OCI-M2 (cell line): ENCODE results near the gene ITGA6.
"Not testable (repeated sequence)": the region's sequence is repeated elsewhere in the genome, so short reads cannot be mapped to it uniquely, and the experiment has no call there.

Experiments
- DNase-seq: peaks from one replicate; lab custom pipeline; 2025; ENCODE audit not compliant: unreplicated experiment; lab: John Stamatoyannopoulos, UW

The ITGA6 gene

DNA sequence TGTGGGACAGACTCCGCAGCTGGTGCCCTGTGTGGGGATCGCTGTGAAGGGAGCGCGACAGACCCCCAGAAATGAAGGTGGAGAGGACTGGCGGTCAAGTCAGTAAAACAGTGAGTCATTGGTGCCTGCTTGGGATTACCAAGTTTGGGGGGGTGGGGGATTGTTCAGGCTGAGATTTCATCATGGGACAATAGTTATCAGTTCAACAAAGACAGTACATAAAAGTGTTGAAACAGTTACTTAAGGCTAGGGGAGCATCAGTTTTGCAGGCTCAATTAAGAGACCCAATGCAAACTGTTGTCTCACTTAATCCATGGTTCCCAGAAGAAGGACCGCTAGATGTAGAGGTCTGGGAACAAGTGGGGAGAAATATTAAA is 86.1 kb downstream of the ITGA6 start:
- DNase-seq = no peak

DNA sequence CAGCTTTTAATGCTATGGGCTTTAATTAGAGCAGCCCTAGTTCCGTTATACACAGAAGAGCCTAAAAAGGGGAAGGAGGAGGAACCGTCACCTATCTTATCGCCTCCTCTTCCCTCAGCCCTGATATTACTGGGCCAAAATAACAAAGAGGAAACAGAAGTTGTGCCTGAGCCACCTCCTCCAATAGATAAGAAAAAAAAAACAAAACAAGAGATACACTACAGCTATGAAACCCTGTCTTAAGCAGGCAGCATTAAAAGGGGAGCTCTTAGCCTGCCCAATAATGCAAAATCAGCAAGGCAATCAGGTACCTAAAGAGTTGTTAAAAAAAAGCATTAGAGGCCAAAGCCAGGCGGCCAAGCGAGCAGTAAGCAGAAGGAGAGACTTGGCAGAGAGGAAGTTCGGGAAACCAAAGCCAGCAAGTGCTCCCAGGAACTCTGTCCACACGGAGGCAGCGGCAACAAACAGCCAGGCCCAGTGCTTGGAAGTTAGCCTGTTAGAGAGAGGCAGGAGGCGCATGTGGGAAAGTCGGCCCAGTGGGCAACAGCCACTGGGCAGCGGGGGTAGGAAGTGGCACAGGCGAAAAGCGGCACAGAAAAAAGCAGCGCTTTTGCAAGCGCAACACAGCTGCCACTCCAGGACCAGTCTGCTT is 86.7 kb downstream of the ITGA6 start:
- no peak for DNase-seq

DNA sequence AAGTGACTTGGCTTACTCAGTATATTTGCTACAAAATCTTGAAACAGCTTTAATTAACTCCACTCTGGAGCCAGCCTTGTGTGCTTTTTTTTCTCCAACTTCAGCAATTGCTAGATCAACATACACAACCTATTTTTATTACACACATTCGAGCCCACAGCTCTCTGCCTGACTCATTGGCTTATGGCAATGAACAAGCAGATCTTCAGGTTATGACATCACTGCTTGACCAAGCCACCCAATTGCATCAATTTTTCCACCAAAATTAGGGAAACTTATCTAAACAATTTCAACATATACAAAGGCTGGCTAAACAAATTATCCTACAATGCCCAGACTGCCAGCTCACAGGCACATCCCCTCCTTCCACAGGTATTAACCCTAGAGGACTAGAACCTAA is 88.9 kb downstream of the ITGA6 start:
- DNase-seq = no peak

DNA sequence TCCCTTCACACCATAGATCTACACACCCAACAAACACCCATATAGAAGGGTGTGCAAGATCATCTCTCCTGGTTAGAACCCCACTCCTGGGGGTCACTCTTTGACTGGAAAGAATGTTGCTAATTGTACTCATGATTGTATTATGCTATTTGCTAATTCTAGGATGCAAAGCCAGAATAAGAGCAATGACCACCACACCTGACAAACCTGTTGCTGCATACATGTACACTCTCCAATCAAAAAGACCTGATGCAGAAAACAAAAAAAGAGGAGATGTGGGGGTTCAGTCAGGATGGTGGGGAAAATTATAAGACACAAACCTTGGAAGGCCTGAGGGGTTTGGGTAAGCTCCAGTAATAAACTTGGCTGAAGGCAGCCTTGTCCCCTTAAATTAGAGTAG is 91.6 kb downstream of the ITGA6 start:
- DNase-seq = no peak

DNA sequence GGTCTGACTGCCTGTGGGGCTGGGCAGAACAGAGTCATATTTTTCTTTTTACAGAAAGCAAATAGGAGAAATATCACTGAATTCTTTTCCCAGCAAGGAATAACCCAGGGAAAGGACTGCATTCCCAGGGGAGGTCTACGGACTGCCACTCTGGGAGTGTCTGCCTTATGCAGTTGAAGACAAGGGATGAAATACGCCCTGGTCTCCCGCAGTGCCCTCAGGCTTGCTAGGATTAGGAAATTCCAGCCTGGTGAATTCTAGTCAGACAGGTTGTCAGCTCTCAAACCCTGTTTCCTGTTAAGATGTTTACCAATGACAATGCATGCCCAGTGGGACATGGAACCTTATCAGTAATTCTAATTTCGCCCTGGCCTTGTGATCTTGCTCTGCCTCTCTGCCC is 98.2 kb downstream of the ITGA6 start:
- DNase-seq = no peak

DNA sequence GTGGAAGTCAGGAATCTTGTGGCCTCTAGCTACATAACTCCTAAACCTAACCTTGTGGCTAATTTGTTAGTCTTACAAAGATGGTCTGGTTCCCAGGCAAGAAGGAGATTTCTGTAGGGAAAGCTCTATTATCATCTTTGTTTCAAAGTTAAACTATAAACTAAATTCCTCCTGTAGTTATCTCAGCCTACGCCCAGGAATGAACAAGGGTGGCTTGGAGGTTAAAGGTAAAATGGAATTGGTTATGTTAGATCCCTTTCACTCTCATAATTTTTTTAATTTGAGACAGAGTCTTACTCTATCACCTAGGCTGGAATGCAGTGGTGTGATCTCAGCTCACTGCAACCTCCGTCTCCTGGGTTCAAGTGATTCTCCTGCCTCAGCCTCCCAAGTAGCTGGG is 103.9 kb downstream of the ITGA6 start:
- DNase-seq = no peak

DNA sequence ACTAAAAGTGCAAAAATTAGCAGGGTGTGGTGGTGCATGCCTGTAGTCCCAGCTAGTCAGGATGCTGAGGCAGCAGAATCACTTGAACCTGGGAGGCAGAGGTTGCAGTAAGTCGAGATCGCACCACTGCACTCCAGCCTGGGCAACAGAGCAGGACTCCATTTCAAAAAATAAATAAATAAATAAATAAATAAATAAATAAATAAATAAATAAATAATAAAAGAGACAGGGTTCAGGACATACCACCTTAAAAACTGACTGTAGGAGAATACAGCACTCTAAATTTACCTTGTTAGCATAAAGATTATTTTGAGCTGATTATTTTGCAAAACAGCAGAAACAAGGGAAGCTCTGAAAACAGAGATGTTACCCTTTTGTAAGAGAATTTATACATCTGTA is 105.1 kb downstream of the ITGA6 start:
- DNase-seq = not testable (repeated sequence)

DNA sequence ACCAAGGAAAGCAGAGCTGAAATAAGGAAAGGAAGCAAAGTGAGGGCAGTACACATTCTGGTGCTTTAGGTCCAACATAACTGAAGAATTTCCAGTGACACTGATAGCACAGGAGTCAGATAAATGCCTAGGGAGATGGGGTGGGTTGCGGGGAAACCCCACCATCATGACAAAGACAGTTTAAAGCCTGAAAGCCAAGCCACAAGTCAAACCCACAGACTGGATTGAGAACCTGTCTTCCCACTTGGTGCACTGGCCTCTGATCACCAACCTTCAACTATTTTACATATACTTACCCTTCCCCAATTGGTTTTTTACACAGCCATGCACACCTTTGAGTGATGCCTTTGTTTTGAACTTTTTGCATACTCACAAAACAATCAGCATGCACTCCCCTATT is 106.3 kb downstream of the ITGA6 start:
- no peak for DNase-seq

DNA sequence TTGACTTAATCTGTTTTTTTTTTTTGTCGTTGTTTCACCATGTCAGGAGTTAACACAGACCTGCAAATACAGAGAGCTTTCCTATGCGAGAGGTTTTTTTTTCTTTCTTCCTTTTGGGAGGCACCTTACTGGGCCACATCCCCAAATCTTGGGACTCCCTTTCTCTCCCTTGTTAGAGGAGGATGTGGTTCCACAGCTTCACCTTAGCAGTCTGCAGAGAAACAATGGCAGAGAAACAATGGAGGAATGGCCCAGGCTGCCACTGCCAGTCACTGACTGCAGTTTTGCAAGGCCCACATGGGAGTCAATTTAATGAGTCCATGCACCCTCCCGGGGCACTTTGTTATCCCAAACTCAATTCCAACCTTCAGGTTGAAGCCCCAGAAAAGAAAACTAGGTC is 107.7 kb downstream of the ITGA6 start:
- DNase-seq = no peak

DNA sequence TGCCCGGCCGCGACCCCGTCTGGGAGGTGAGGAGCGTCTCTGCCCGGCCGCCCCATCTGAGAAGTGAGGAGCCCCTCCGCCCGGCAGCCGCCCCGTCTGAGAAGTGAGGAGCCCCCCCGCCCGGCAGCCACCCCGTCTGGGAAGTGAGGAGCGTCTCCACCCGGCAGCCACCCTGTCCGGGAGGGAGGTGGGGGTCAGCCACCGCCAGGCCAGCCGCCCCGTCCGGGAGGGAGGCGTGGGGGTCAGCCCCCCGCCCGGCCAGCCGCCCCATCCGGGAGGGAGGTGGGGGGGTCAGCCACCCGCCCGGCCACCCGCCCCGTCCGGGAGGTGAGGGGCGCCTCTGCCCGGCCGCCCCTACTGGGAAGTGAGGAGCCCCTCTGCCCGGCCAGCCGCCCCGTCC is 110.5 kb downstream of the ITGA6 start:
- not testable (repeated sequence) for DNase-seq

DNA sequence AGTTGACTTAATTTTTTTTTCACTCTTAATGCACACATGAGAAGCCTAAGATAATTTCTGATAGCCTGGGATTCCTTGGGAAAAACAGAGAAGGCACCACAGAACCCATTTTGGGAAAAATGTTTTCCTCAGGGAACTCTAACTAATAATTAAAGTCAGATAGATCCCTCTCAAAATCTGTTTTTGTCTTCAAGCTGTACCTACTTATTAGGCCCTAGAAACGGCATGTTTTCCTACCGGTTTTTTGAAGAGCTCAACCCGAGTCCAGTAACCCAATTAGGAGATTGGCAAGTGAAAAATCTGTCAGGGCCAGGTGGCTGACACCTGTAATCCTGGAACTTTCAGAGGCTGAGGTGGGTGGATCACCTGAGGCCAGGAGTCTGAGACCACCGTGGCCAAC is 112.4 kb downstream of the ITGA6 start:
- DNase-seq = no peak

DNA sequence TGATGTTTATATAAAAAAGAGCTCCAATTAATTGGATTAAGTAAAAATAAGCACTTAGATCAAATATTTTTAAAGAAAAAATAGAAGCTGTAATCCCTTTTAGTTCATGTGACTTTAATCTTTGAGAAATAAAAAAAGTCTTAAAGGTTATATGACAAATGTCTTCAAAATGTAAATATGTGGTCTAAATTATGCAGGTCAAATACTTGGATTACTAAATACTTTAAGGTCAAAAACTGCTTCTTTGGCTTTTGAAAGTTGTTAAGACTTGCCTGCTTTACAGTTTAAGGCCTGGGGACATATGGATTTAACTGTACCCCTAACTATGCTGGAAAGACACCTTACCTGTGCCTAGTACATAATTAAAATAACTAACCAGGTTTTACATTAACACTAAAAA is 113.0 kb downstream of the ITGA6 start:
- no peak for DNase-seq

DNA sequence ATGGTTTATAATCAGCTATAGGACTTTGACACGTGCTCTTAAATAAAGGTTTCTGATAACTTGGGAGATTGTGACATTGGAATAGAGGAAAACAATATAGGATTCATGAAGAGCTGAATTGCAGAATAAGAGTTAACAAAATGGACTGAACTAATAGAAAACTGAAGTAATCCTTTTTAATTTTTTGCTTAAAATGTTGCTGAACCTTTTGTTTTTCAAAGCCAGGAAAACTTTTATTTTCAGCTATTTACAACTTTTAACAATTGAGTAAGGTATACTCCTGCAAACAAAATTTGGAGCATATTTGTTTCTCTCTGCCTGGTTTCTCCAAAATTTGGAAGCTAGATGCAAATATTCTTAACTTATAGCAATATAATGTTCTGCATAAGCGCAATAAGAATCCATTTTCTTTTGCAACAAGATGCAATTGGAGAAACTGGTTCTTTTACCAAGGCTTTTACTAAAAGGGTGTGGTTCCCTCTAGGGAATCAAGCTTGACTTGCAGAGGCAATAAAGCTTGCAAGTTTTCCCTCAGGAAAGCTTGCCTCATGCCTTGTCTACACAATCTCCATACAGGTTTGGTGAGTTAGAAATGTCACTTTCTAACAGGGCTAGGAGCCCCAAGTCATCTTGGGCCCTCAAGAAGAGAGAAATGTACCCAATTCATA is 118.2 kb downstream of the ITGA6 start:
- DNase-seq = no peak

DNA sequence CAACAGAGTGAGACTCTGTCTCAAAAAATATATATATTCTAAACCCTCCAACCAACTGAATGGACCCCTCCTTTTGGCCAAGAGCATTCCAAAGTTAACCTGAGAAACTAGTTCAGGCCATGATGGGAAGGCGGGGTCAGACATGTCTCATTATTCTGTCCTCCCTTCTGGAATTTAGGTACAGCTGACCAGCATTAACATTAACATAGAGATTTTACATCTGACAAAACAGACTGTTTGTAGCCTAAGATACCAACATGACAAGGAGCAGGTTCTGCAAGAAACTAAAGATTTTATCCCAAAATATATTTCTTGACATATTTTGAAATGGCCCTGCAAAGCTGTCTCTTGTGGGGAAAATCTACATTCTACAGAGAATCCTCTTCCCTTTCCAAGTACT is 121.7 kb downstream of the ITGA6 start:
- no peak for DNase-seq

DNA sequence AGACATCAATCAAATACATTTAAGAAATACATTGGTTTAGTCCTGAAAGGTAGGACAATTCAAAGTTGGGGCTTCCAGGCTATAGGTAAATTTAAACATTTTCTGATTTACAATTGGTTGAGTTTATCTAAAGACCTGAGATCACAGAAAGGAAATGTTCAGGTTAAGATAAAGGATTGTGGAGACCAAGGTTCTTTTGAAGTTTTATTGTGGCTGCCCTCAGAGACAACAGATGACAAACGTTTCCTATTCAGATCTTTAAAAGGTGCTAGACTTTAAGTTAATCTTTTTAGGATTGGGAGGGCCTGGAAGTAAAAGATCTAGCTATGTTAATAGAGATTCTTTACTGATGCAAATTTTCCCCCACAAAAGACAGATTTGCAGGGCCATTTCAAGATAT is 122.4 kb downstream of the ITGA6 start:
- not testable (repeated sequence) for DNase-seq

DNA sequence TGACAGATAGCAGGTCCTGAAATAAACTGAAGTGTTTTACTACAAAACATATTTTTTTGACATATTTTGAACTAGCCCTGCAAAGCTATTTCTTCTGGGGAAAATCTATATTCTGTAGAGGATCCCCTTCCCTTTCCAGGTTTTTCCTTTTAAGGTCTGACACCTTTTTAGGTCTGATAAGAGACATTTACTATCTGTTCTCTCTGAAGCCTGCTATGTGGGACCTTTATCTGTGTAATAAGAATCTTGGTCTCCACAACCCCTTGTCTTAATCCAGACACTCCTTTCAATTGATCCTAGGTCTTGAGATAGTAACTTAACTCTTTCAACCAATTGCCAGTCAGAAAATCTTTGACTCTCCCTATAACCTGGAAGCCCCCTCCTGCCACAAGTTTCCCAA is 123.0 kb downstream of the ITGA6 start:
- no peak for DNase-seq

DNA sequence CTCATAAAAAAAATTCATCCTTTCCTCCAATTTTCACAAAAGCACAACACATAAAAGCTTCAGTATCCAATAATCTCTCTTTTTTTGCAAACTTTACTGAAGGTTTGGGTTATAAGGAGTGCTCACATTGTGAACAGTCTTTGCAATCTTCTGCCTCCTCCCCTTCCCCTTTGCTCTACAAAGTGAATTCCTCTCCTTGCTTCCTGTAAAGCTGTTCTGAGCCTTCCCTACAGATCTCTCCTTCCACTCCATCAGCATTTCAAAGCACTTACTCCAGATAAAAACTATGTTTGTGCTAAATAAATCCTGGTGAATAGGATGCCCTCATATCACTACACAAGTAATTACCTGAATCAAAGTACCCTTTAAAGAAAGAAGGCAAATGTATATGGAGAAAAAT is 123.9 kb downstream of the ITGA6 start:
- DNase-seq = no peak

DNA sequence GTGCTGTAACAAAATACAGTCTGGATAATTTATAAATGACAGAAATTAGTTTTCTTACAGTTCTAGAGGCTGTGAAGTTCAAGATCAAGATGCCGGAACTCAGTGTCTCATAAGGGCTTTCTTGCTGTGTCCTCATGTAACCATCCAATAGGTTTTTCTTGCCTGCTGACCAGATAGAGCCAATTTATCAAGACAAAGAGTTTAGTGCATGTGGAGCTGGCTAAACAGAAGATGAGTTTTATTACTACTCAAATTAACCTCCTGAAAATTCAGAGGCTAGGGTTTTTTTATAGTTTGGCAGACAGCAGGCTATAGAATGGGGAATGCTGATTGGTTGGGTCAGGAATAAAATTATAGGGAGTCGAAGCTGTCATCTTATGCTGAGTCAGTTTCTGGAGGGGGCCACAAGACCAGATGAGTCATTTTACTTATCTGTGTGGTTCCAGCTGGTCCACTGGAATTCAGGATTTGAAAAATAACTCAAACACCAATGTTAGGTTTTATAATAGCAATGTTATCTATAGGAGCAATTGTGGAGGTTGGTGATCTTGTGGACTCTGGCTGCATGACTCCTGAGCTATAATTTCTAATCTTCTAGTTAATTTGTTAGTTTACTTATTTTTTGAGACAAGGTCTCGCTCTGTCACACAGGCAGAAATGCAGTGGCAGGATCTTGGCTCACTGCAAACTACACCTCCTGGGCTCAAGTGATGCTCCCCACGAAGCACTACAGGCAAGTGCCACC is 125.3 kb downstream of the ITGA6 start:
- DNase-seq = no peak

DNA sequence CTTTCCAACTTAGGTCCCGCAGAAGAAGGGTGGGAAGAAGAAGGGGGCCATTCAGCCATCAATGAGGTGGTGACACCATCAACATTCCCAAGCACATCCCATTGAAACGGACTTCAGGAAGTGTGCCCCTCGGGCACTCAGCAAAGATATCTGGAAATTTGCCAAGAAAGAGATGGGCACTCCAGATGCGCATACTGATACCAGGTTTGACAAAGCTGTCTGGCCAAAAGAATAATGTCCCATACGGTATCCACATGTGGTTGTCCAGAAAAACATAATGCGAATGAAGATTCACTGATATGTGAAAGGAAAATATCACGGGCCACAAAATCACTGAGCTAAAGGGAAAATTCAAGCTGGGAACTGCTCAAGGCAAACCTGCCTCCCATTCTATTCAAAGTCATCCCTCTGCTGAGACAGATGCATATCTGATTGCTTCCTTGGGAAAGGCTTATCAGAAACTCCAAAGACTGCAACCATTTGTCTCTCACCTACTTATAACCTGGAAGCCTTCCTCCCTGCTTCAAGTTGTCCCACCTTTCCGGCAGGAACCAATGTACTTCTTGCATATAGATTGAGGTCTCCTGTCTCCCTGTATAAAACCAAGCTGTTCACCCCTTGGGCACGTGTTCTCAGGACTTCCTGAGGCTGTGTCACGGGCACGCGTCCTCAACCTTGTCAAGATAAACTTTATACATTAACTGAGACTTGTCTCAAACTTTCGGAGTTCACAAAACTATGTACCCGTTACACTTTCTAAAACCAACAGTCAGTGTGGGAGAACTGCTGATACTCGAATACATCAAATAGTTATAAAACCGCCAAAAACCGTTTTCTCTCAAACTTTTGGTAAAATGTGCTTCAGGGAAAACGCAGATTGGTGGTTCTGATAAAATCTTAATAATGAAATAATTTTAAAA is 127.2 kb downstream of the ITGA6 start:
- DNase-seq = no peak

DNA sequence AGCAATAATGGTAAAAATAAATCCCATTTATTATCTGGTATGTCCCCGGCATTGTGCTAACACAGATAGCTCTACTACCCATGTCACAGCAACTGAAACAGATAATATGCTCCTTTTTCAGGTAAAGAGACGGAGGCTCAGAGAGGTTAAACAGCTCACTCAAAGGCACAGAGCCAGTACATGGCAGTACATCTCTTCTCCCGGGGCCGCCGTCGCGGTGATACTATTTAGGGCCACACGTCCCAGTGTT is 127.8 kb downstream of the ITGA6 start:
- no peak for DNase-seq
